Neuronal stem cell (in vitro differentiated cells): Measurements from ENCODE around the gene ONECUT1.

Source experiments
- DNase-seq: peaks from one replicate; pipeline ENCODE4 v3.0.0-alpha.2; 2013; ENCODE audit warnings: low spot score
- H2AFZ ChIP-seq: one replicate; pipeline ENCODE4 v1.6.1; 2013; ENCODE audit warnings: mild to moderate bottlenecking, low read length, inconsistent platforms
- H2AK5ac ChIP-seq: 2 replicates; pipeline ENCODE4 v1.6.1; 2013; ENCODE audit warnings: low read depth, mild to moderate bottlenecking, inconsistent platforms, low read length, moderate library complexity, mixed read lengths
- H2BK120ac ChIP-seq: 2 replicates; pipeline ENCODE4 v1.6.1; 2013; ENCODE audit warnings: low read depth, mild to moderate bottlenecking, inconsistent platforms, low read length, moderate library complexity, mixed read lengths
- H2BK12ac ChIP-seq: one replicate; pipeline ENCODE4 v1.6.1; 2013; ENCODE audit warnings: low read length, inconsistent platforms
- H2BK15ac ChIP-seq: 2 replicates; pipeline ENCODE4 v1.6.1; 2013; ENCODE audit warnings: mild to moderate bottlenecking, low read length, inconsistent platforms, mixed read lengths
- H2BK5ac ChIP-seq: one replicate; pipeline ENCODE4 v1.6.1; 2013; ENCODE audit warnings: inconsistent platforms, mild to moderate bottlenecking, low read length, moderate library complexity
- H3K14ac ChIP-seq: one replicate; pipeline ENCODE4 v1.6.1; 2013; ENCODE audit warnings: low read length, inconsistent platforms
- H3K18ac ChIP-seq: 2 replicates; pipeline ENCODE4 v1.6.1; 2013; ENCODE audit warnings: low read length, inconsistent platforms
- H3K23ac ChIP-seq: 2 replicates; pipeline ENCODE4 v1.6.1; 2013; ENCODE audit warnings: low read depth, mild to moderate bottlenecking, mixed read lengths, low read length, inconsistent platforms; ENCODE audit not compliant: poor library complexity
- H3K27ac ChIP-seq: replicated peaks from 3 replicates; pipeline ENCODE4 v1.5.1; 2013; ENCODE audit warnings: low read length, inconsistent platforms
- H3K27me3 ChIP-seq, 3 experiments: 2 replicates each; pipeline ENCODE4 v1.6.1; 2013; ENCODE audit warnings: low read length in 3 of 3, mild to moderate bottlenecking in 2 of 3, inconsistent platforms in 1 of 3, low read depth in 1 of 3, mixed read lengths in 1 of 3, moderate library complexity in 1 of 3; ENCODE audit not compliant: control insufficient read depth in 3 of 3, insufficient read depth in 3 of 3
- H3K36me3 ChIP-seq, 2 donors: replicated peaks in 1 of 2; 2 replicates each; pipeline ENCODE4 v1.6.1; 2013; ENCODE audit warnings: low read length in 2 of 2; ENCODE audit not compliant: control insufficient read depth in 2 of 2, insufficient read depth in 2 of 2
- H3K4ac ChIP-seq: 2 replicates; pipeline ENCODE4 v1.6.1; 2013; ENCODE audit warnings: inconsistent platforms, mild to moderate bottlenecking, low read length, moderate library complexity
- H3K4me1 ChIP-seq, 2 donors: 1 replicate in 1 of 2; 2 replicates in 1 of 2; pipeline ENCODE4 v1.6.1; 2013; ENCODE audit warnings: low read length in 2 of 2, low read depth in 1 of 2; ENCODE audit not compliant: control insufficient read depth in 2 of 2, insufficient read depth in 1 of 2
- H3K4me2 ChIP-seq: one replicate; pipeline ENCODE4 v1.6.1; 2013; ENCODE audit warnings: mild to moderate bottlenecking, low read length, inconsistent platforms; ENCODE audit not compliant: insufficient read depth, poor library complexity, severe bottlenecking
- H3K4me3 ChIP-seq, 2 donors: 2 replicates each; pipeline ENCODE4 v1.5.1; 2013; ENCODE audit warnings: low read length in 2 of 2, mild to moderate bottlenecking in 2 of 2, inconsistent platforms in 1 of 2, moderate library complexity in 1 of 2
- H3K79me1 ChIP-seq: one replicate; pipeline ENCODE4 v1.6.1; 2013; ENCODE audit warnings: low read depth, mild to moderate bottlenecking, inconsistent platforms, low read length, moderate library complexity
- H3K9ac ChIP-seq: one replicate; pipeline ENCODE4 v1.6.1; 2013; ENCODE audit warnings: mild to moderate bottlenecking, low read depth, low read length, inconsistent platforms; ENCODE audit not compliant: poor library complexity
- H3K9me3 ChIP-seq, 2 donors: replicated peaks in 1 of 2; 2 replicates each; pipeline versions ENCODE3 to v1.6.1; 2013; ENCODE audit warnings: low read length in 2 of 2, mild to moderate bottlenecking in 2 of 2, inconsistent platforms in 1 of 2, low read depth in 1 of 2, mixed read lengths in 1 of 2, moderate library complexity in 1 of 2; ENCODE audit not compliant: control insufficient read depth in 2 of 2, insufficient read depth in 1 of 2
- H4K8ac ChIP-seq: one replicate; pipeline ENCODE4 v1.6.1; 2013; ENCODE audit warnings: low read depth, mild to moderate bottlenecking, inconsistent platforms, low read length, moderate library complexity
- H4K91ac ChIP-seq: one replicate; pipeline ENCODE4 v1.6.1; 2013; ENCODE audit warnings: low read length, low read depth, mild to moderate bottlenecking, inconsistent platforms; ENCODE audit not compliant: poor library complexity
- WGBS, 2 donors: extraction: QIAGEN DNeasy Blood & Tissue Kit; methylation state at CpG; one replicate each; pipeline ENCODE4 v1.1.7; 2013; ENCODE audit warnings: missing lambda C conversion rate in 2 of 2, mixed read lengths in 1 of 2; ENCODE audit not compliant: insufficient read length in 2 of 2, insufficient replicate concordance in 1 of 2; ENCODE audit errors: extremely low coverage in 2 of 2; 5-methylcytosine and 5-hydroxymethylcytosine counted together

Gene ONECUT1

GRCh38 chr15:52797625-52798501 lies 7.7 kb upstream of the ONECUT1 start:
- peak overlapping the region; percentile 19 for H3K4me2 ChIP-seq
- no peak overlapping the region for H3K14ac ChIP-seq
- no peak overlapping the region for H2BK15ac ChIP-seq
- peaks cover 5% of the 10 kb centered on the region in 2 donors for H3K4me1 ChIP-seq
- no peak overlapping the region for H3K27ac ChIP-seq
- no peak overlapping the region for H2BK120ac ChIP-seq
- no peak overlapping the region for H3K9ac ChIP-seq
- H3K27me3 ChIP-seq = peaks cover 54 to 100% (median 100%) of the 10 kb centered on the region in 3 experiments
- H4K91ac ChIP-seq = no peak overlapping the region
- peak overlapping the region; percentile 63 for H2AFZ ChIP-seq
- H3K36me3 ChIP-seq = no peaks in the 10 kb centered on the region
- no peak overlapping the region for H2BK5ac ChIP-seq
- no peak overlapping the region for H3K23ac ChIP-seq
- H2BK12ac ChIP-seq = no peak overlapping the region
- DNase-seq = peak; percentile 15
- no peak overlapping the region for H3K4ac ChIP-seq
- H3K4me3 ChIP-seq = no peak overlapping the region
- H3K79me1 ChIP-seq = no peaks in the 10 kb centered on the region
- H4K8ac ChIP-seq = no peak overlapping the region
- no peak overlapping the region for H2AK5ac ChIP-seq
- H3K18ac ChIP-seq = no peak overlapping the region
- H3K9me3 ChIP-seq = peaks cover 8 to 18% of the 10 kb centered on the region in 2 donors
- WGBS, 2 donors = no CpG with 5 or more reads among the region's 45 CpGs

GRCh38 chr15:52796753-52797520 lies 6.8 kb upstream of the ONECUT1 start:
- H4K91ac ChIP-seq = no peak overlapping the region
- no peak overlapping the region for H3K4me3 ChIP-seq
- H3K14ac ChIP-seq = no peak overlapping the region
- no peak overlapping the region for H3K27ac ChIP-seq
- no peak for DNase-seq
- no peak overlapping the region for H2BK15ac ChIP-seq
- no peak overlapping the region for H2AFZ ChIP-seq
- H3K4me1 ChIP-seq = peaks cover 5% of the 10 kb centered on the region in 2 donors
- no peaks in the 10 kb centered on the region for H3K79me1 ChIP-seq
- no CpG with 5 or more reads among the region's 8 CpGs for WGBS, 2 donors
- peaks cover 8 to 18% of the 10 kb centered on the region in 2 donors for H3K9me3 ChIP-seq
- no peak overlapping the region for H3K4ac ChIP-seq
- no peak overlapping the region for H2BK120ac ChIP-seq
- H3K9ac ChIP-seq = no peak overlapping the region
- H3K27me3 ChIP-seq = peaks cover 50 to 100% (median 99%) of the 10 kb centered on the region in 3 experiments
- no peak overlapping the region for H3K4me2 ChIP-seq
- no peak overlapping the region for H3K18ac ChIP-seq
- no peak overlapping the region for H2BK12ac ChIP-seq
- no peak overlapping the region for H4K8ac ChIP-seq
- no peak overlapping the region for H2AK5ac ChIP-seq
- no peak overlapping the region for H2BK5ac ChIP-seq
- no peak overlapping the region for H3K23ac ChIP-seq
- H3K36me3 ChIP-seq = no peaks in the 10 kb centered on the region

- peak overlapping the region; percentile 41 for H3K18ac ChIP-seq
- H3K9me3 ChIP-seq = peaks cover 5 to 18% of the 10 kb centered on the region in 2 donors
- no peak overlapping the region for H2AFZ ChIP-seq
- no peak for DNase-seq
- H4K91ac ChIP-seq = no peak overlapping the region
- peak overlapping the region; percentile 15 for H2BK5ac ChIP-seq
- no peak overlapping the region for H4K8ac ChIP-seq
- no peak overlapping the region for H3K4me3 ChIP-seq
- no peaks in the 10 kb centered on the region for H3K36me3 ChIP-seq
- H2BK120ac ChIP-seq = peak overlapping the region; percentile 28
- H2BK12ac ChIP-seq = no peak overlapping the region
- H3K27ac ChIP-seq = no peak overlapping the region
- peaks cover 48 to 100% (median 99%) of the 10 kb centered on the region in 3 experiments for H3K27me3 ChIP-seq
- H3K23ac ChIP-seq = peak overlapping the region; percentile 17
- peak overlapping the region; percentile 26 for H3K9ac ChIP-seq
- WGBS, 2 donors = no CpG with 5 or more reads among the region's 9 CpGs
- no peak overlapping the region for H3K14ac ChIP-seq
- no peak overlapping the region for H3K4me2 ChIP-seq
- peak overlapping the region; percentile 10 for H2AK5ac ChIP-seq
- H3K4me1 ChIP-seq = peaks cover 7 to 8% of the 10 kb centered on the region in 2 donors
- H2BK15ac ChIP-seq = no peak overlapping the region
- H3K4ac ChIP-seq = no peak overlapping the region
- H3K79me1 ChIP-seq = no peaks in the 10 kb centered on the region
Observed at GRCh38 chr15:52796228-52796521, 6.0 kb upstream of the ONECUT1 start.
